Bronchial epithelial cell (primary cell): ENCODE data around the gene MFAP1. TPM values are rescaled to one million over a fixed set of nuclear protein-coding genes. Genes with fewer than 3 reads are reported as not detected.
"Not testable (repeated sequence)": the region's sequence is repeated elsewhere in the genome, so short reads cannot be mapped to it uniquely, and the experiment has no call there.

Experiments
- DNase-seq: peaks from one replicate; pipeline ENCODE4 v3.0.0-alpha.2; 2010; ENCODE audit warnings: low read depth
- FAIRE-seq: peaks from 2 replicates; lab custom pipeline; 2011; peaks lifted over from hg19 to GRCh38; lab: Jason Lieb, UNC
- H3K27me3 ChIP-seq: 2 replicates; pipeline ENCODE4 v1.5.1; 2011; ENCODE audit warnings: low read length; ENCODE audit not compliant: control insufficient read depth, insufficient read depth
- H3K36me3 ChIP-seq: 2 replicates; pipeline ENCODE4 v1.5.1; 2011; ENCODE audit warnings: low read length; ENCODE audit not compliant: control insufficient read depth, insufficient read depth
- H3K4me3 ChIP-seq: 2 replicates; pipeline ENCODE4 v1.5.1; 2011; ENCODE audit warnings: mild to moderate bottlenecking, low read depth, low read length, control low read depth
- total RNA-seq: library from RNA; depleted of rRNA; stranded (reverse); fragments of >200 nt; gene quantifications from 2 replicates; pipeline ENCODE4 v1.2.1, GENCODE V29; 2014
- TF ChIP-seq, protein P1 (sequence below): IDR thresholded peaks from 2 replicates; pipeline ENCODE4 v1.5.1; 2011; ENCODE audit warnings: mild to moderate bottlenecking, moderate library complexity, low read length, control low read depth, inconsistent platforms; ENCODE audit not compliant: insufficient read depth, severe bottlenecking

Gene MFAP1
- total RNA-seq, 1 donor from 2014 or later = 20.8 TPM

DNA sequence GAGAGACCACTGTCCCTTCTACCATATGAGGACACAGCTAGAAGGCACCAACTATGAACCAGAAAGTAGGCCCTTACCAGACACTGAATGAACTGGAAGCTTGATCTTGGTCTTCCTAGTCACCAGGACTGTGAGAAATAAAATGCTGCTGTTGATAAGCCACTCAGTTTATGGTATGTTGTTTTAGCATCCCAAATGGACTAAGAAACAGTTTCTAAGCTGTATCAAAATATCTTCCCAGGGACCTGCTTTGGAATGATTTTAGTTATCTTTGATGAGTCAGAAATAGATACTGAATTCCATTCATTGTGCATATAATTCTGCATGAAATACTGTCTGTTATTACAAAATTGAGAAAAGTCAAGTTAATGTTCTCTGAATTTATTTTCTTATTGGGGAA lies 20.9 kb upstream of the MFAP1 start:
- Histone ChIP-seq H3K36me3 (peaks cover under 1% of the 10 kb centered on the region), H3K27me3 (no peaks in the 10 kb centered on the region), H3K4me3 (no peak overlapping the region)
- FAIRE-seq (no peak), DNase-seq (no peak)
- TF ChIP-seq, protein P1, sequence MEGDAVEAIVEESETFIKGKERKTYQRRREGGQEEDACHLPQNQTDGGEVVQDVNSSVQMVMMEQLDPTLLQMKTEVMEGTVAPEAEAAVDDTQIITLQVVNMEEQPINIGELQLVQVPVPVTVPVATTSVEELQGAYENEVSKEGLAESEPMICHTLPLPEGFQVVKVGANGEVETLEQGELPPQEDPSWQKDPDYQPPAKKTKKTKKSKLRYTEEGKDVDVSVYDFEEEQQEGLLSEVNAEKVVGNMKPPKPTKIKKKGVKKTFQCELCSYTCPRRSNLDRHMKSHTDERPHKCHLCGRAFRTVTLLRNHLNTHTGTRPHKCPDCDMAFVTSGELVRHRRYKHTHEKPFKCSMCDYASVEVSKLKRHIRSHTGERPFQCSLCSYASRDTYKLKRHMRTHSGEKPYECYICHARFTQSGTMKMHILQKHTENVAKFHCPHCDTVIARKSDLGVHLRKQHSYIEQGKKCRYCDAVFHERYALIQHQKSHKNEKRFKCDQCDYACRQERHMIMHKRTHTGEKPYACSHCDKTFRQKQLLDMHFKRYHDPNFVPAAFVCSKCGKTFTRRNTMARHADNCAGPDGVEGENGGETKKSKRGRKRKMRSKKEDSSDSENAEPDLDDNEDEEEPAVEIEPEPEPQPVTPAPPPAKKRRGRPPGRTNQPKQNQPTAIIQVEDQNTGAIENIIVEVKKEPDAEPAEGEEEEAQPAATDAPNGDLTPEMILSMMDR = no peak

DNA sequence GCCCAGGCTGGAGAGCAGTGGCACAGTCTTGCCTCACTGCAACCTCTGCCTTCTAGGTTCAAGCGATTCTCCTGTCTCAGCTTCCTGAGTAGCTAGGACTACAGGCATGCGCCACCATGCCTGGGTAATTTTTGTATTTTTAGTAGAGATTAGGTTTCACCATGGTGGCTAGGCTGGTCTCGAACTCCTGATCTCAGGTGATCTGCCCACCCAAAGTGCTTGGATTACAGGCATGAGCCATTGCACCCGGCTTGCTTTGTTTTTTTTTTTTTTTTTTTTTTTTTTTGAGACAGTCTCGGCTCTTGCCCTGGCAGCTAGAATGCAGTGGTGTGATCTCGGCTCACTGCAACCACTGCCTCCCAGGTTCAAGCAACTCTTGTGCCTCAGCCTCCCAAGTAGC lies 8.0 kb upstream of the MFAP1 start:
- FAIRE-seq, DNase-seq, H3K36me3 ChIP-seq, H3K27me3 ChIP-seq, H3K4me3 ChIP-seq: not testable (repeated sequence)

DNA sequence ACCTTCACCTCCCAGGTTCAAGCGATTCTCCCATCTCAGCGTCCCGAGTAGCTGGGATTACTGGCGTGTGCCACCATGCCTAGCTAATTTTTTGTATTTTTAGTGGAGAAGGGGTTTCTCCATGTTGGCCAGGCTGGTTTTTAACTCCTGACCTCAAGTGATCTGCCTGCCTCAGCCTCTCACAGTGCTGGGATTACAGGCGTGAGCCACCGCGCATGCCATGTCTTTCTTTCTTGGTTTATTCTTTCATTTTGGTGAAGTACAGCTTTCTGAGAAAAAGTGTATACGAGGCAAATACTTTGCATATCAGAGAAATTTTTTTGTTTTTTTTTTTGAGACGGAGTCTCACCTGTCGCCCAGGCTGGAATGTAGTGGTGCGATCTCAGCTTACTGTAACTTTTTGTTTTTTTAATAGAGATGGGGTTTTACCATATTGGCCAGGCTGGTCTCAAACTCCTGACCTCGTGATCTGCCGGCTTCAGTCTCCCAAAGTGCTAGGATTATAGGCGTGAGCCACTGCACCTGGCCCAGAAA lies 7.1 kb upstream of the MFAP1 start:
- not testable (repeated sequence) for DNase-seq, FAIRE-seq, H3K27me3 ChIP-seq, H3K4me3 ChIP-seq, H3K36me3 ChIP-seq

DNA sequence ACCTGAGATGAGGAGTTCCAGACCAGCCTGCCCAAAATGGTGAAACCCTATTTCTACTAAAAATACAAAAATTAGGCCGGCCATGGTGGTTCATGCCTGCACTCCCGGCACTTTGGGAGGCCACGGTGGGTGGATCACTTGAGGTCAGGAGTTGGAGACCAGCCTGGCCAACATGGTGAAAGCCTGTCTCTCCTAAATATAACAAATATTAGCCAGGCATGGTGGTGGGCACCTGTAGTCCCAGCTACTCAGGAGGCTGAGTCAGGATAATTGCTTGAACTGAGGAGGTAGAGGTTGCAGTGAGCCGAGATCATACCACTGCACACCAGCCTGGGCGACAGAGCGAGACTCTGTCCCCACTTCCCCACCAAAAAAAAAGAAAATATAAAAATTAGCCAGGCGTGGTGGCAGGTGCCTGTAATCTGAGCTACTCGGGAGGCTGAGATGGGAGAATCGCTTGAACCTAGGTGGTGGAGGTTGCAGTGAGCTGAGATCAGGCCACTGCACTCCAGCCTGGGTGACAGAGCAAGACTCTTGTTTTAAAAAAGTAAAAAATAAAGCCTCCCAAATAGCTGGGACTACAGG lies 6.3 kb upstream of the MFAP1 start:
- not testable (repeated sequence) for H3K4me3 ChIP-seq, DNase-seq, H3K27me3 ChIP-seq, FAIRE-seq, H3K36me3 ChIP-seq

DNA sequence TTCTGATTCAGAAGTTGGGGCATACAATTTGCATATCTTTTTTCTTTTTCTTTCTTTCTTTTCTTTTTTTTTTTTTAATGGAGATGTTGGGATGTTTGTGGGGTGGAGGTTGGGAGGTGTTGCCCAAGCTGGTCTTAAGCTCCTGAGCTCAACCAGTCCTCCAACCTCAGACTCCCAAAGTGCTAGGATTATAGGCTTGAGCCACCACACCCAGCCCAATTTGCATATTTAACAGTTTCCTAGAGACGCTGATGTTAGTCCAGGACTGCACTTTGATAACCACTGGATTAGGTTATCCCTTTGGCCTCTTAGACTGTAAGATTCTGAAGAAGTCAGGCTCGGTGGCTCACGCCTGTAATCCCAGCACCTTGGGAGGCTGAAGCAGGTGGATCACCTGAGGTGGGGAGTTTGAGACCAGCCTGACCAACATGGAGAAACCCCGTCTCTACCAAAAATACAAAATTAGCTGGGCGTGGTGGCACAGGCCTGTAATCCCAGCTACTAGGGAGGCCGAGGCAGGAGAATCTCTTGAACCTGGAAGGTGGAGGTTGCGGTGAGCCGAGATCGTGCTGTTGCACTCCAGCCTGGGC lies 5.6 kb upstream of the MFAP1 start:
- not testable (repeated sequence) for H3K36me3 ChIP-seq, H3K4me3 ChIP-seq, FAIRE-seq, H3K27me3 ChIP-seq, DNase-seq

DNA sequence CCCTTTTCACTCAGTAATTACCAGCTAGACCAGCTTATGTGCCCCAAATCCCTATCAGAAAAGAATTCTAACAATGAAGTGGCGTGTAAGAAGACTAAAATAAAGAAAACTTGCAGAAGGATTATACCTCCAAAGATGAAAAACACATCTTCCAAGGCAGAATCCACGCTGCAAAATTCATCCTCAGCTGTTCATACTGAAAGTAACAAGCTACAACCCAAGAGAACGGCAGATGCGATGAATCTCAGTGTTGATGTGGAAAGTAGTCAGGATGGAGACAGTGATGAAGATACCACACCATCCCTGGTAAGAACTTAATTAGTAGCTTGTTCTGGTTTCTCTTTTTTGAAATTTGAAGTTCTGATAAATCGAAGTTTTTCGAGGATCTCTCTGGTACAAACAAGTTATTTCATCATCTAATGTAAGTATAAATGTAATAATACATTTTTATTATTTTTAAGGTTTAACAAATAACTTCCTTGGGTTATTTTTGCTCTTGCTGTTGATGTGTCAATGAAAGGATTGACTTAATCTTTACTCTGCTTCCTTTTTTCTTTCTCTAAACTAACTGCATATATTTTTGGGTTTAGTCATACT lies 3.7 kb upstream of the MFAP1 start:
- Histone ChIP-seq H3K4me3 (no peak overlapping the region), H3K36me3 (no peaks in the 10 kb centered on the region), H3K27me3 (no peaks in the 10 kb centered on the region)
- TF ChIP-seq, protein P1 = no peak
- no peak for FAIRE-seq
- DNase-seq = no peak

DNA sequence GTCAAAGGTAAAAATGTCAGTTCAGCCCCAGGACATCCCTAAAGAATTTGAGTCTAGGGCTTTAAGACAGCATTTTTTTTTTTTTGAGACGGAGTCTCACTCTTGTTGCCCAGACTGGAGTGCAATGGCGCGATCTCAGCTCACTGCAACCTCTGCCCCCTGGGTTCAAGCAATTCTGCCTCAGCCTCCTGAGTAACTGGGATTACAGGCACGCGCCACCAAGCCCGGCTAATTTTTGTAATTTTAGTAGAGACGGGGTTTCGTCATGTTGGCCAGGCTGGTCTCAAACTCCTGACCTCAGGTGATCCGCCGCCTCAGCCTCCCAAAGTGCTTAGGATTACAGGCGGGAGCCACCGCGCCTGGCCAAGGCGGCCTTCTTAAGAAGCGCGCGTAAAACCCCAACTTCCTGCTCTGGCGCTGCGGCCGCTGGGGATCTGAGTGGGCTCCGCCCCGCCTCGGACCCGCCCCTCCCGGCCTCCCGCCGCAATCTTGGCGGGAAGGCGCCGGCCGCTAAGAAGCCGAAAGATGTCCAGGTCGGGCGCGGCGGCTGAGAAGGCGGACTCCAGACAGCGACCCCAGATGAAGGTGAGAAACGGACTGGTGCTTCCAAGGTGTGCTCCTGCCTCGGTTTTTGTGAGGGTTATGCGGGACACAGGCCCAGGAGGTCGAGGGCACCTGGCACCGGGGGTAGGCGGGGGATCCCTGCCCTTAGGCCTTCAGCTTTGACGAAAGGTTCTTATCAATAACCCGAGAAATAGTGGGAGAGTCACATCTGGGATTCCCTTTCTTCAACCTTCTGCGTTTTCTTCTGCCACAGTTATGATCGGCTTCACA lies 2.2 kb upstream of the MFAP1 start, which contains the start of gene WDR76:
WDR76 (plus strand) TSS at position 495 of the 834 bp plus-strand sequence; CDS start at position 526, 31 bp downstream.
- peak; percentile 68 for DNase-seq
- no peaks in the 10 kb centered on the region for H3K27me3 ChIP-seq
- peaks cover 1% of the 10 kb centered on the region for H3K36me3 ChIP-seq
- TF ChIP-seq, protein P1 = no peak
- FAIRE-seq = no peak
- H3K4me3 ChIP-seq = peak within 1 kb of the TSS; percentile 32
